Smooth muscle cell (in vitro differentiated cells): ENCODE data around the gene CNTN1. TPM values are rescaled to one million over a fixed set of nuclear protein-coding genes. Genes with fewer than 3 reads are reported as not detected.

Experiments used
- DNase-seq: peaks from one replicate; lab custom pipeline; 2025; ENCODE audit not compliant: unreplicated experiment; lab: John Stamatoyannopoulos, UW
- H2AFZ ChIP-seq: fragments of 200-600 bp; sonication (generic); 2 replicates; pipeline ENCODE4 v1.6.0; 2016; ENCODE audit warnings: antibody characterized with exemption, low read depth, mild to moderate bottlenecking
- H3F3A ChIP-seq: fragments of 200-600 bp; sonication (generic); 2 replicates; pipeline ENCODE4 v1.6.0; 2017; ENCODE audit warnings: antibody characterized with exemption, low read depth
- H3K27ac ChIP-seq: fragments of 200-600 bp; sonication (generic); 2 replicates; pipeline ENCODE4 v1.5.1; 2016; ENCODE audit warnings: low read depth, mild to moderate bottlenecking
- H3K27me3 ChIP-seq: fragments of 200-600 bp; sonication (generic); 2 replicates; pipeline ENCODE4 v1.6.1; 2016; ENCODE audit warnings: low read depth, mild to moderate bottlenecking
- H3K36me3 ChIP-seq: fragments of 200-600 bp; sonication (generic); 2 replicates; pipeline ENCODE4 v1.5.1; 2016; ENCODE audit warnings: low read depth
- H3K4me1 ChIP-seq: fragments of 200-600 bp; sonication (generic); 2 replicates; pipeline ENCODE4 v1.5.1; 2016; ENCODE audit warnings: low read depth
- H3K4me2 ChIP-seq: fragments of 200-600 bp; sonication (generic); 2 replicates; pipeline ENCODE4 v1.6.0; 2016; ENCODE audit warnings: mild to moderate bottlenecking
- H3K4me3 ChIP-seq: fragments of 200-600 bp; sonication (generic); 2 replicates; pipeline ENCODE4 v1.5.1; 2016; ENCODE audit warnings: mild to moderate bottlenecking
- H3K79me2 ChIP-seq: fragments of 200-600 bp; sonication (generic); 2 replicates; pipeline ENCODE4 v1.6.0; 2016; ENCODE audit warnings: low read depth, mild to moderate bottlenecking
- H3K9ac ChIP-seq: fragments of 200-600 bp; sonication (generic); 2 replicates; pipeline ENCODE4 v1.6.0; 2016; ENCODE audit warnings: low read depth
- H3K9me3 ChIP-seq: fragments of 200-600 bp; sonication (generic); replicated peaks from 2 replicates; pipeline ENCODE4 v1.5.1; 2016; ENCODE audit warnings: low read depth
- H4K20me1 ChIP-seq: fragments of 200-600 bp; sonication (generic); 2 replicates; pipeline ENCODE4 v1.6.0; 2016; ENCODE audit warnings: low read depth
- WGBS: methylation state at CpG from one replicate; pipeline ENCODE4 v1.1.7; 2016; ENCODE audit warnings: low lambda C conversion rate; 5-methylcytosine and 5-hydroxymethylcytosine counted together
- polyA plus RNA-seq: library from polyadenylated mRNA; unstranded; fragments of >200 nt; fragmentation: Nextera tagmentation; extraction: Ambion mirVana; gene quantifications from 2 replicates; pipeline ENCODE4 v1.2.1, GENCODE V29; 2016
- total RNA-seq: library from RNA; depleted of rRNA; stranded (reverse); fragments of >200 nt; gene quantifications from 2 replicates; pipeline ENCODE4 v1.2.3, GENCODE V29; 2014
- TF ChIP-seq, protein P1 (sequence below): fragments of 200-600 bp; sonication (generic); IDR thresholded peaks from 2 replicates; pipeline ENCODE4 v1.5.1; 2017; ENCODE audit warnings: borderline replicate concordance, mild to moderate bottlenecking, antibody characterized with exemption; ENCODE audit not compliant: insufficient read depth, poor library complexity, severe bottlenecking

The CNTN1 gene
- total and polyA plus RNA-seq, 2 experiments from 2014 or later: 0.37 to 0.94 TPM

GRCh38 chr12:41039461-41039860 lies 347.2 kb downstream of the CNTN1 start:
- no peaks in the 10 kb centered on the region for H3K79me2 ChIP-seq

DNA sequence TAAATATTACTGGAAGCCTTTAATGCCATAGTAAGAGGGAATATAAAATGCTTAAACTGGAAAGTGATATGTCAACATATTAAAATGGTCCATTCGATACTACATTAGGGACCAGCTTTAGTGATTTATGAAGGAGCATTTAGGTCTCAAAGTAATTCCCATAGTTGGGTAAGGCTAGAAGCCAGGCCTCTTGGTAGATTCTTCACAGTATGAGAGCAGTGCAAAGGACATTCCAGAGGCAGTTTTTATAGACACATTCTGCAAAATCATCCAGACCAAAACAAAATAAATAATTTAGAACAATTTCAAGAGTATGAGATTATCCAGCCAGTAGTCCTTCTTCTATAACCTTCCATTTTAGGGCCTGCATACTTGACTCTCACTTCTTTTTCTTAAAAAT lies 353.3 kb downstream of the CNTN1 start:
- no peaks in the 10 kb centered on the region for H3K36me3 ChIP-seq
- DNase-seq: no peak
- no peak overlapping the region for H3K27ac ChIP-seq
- TF ChIP-seq, protein P1, sequence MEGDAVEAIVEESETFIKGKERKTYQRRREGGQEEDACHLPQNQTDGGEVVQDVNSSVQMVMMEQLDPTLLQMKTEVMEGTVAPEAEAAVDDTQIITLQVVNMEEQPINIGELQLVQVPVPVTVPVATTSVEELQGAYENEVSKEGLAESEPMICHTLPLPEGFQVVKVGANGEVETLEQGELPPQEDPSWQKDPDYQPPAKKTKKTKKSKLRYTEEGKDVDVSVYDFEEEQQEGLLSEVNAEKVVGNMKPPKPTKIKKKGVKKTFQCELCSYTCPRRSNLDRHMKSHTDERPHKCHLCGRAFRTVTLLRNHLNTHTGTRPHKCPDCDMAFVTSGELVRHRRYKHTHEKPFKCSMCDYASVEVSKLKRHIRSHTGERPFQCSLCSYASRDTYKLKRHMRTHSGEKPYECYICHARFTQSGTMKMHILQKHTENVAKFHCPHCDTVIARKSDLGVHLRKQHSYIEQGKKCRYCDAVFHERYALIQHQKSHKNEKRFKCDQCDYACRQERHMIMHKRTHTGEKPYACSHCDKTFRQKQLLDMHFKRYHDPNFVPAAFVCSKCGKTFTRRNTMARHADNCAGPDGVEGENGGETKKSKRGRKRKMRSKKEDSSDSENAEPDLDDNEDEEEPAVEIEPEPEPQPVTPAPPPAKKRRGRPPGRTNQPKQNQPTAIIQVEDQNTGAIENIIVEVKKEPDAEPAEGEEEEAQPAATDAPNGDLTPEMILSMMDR: no peak
- no peak overlapping the region for H2AFZ ChIP-seq
- 87% methylated on average over 1 of the region's 1 CpG for WGBS
- no peaks in the 10 kb centered on the region for H3K27me3 ChIP-seq
- no peak overlapping the region for H3K4me3 ChIP-seq
- H3F3A ChIP-seq: no peaks in the 10 kb centered on the region
- no peaks in the 10 kb centered on the region for H3K4me1 ChIP-seq
- H4K20me1 ChIP-seq: no peaks in the 10 kb centered on the region
- H3K4me2 ChIP-seq: no peak overlapping the region
- H3K9me3 ChIP-seq: no peaks in the 10 kb centered on the region
- no peaks in the 10 kb centered on the region for H3K79me2 ChIP-seq
- H3K9ac ChIP-seq: no peak overlapping the region

More at GRCh38 chr12:41039461-41039860, 347.2 kb downstream of the CNTN1 start:
- Histone ChIP-seq H3K4me3 (no peak overlapping the region), H3K9ac (no peak overlapping the region), H3K36me3 (no peaks in the 10 kb centered on the region), H3K4me1 (no peaks in the 10 kb centered on the region), H3K27me3 (no peaks in the 10 kb centered on the region), H3K27ac (no peak overlapping the region), H3F3A (no peaks in the 10 kb centered on the region), H4K20me1 (no peaks in the 10 kb centered on the region), H2AFZ (no peak overlapping the region), H3K9me3 (no peaks in the 10 kb centered on the region), H3K4me2 (no peak overlapping the region)
- TF ChIP-seq, protein P1: no peak
- no peak for DNase-seq

- Histone ChIP-seq H3K9me3 (no peaks in the 10 kb centered on the region), H3K4me3 (no peak overlapping the region), H3K27ac (no peak overlapping the region), H2AFZ (no peak overlapping the region), H3K4me1 (peaks cover 3% of the 10 kb centered on the region), H3K79me2 (no peaks in the 10 kb centered on the region), H3K36me3 (no peaks in the 10 kb centered on the region), H3K27me3 (no peaks in the 10 kb centered on the region), H4K20me1 (no peaks in the 10 kb centered on the region), H3F3A (no peaks in the 10 kb centered on the region), H3K4me2 (no peak overlapping the region), H3K9ac (no peak overlapping the region)
- DNase-seq: no peak
- WGBS: 46% methylated on average over 2 of the region's 2 CpGs
- TF ChIP-seq, protein P1: no peak
Measured at GRCh38 chr12:41049033-41049432, 356.8 kb downstream of the CNTN1 start.

- Histone ChIP-seq H3K4me1 (peaks cover 12% of the 10 kb centered on the region), H4K20me1 (no peaks in the 10 kb centered on the region), H3K9ac (no peak overlapping the region), H3K27ac (peak overlapping the region; percentile 76), H3K36me3 (no peaks in the 10 kb centered on the region), H3F3A (no peaks in the 10 kb centered on the region), H2AFZ (peak overlapping the region; percentile 16), H3K9me3 (no peaks in the 10 kb centered on the region), H3K4me2 (peak overlapping the region; percentile 76), H3K79me2 (no peaks in the 10 kb centered on the region), H3K4me3 (no peak overlapping the region), H3K27me3 (no peaks in the 10 kb centered on the region)
- DNase-seq: no peak
- TF ChIP-seq, protein P1: no peak
- WGBS: 11% methylated on average over 2 of the region's 2 CpGs
Measured at GRCh38 chr12:41051954-41052353, 359.7 kb downstream of the CNTN1 start.
